ENCODE results near the gene CNGA2.

Gene CNGA2

GRCh38 chrX:151750511-151750910 lies 16.0 kb downstream of the CNGA2 start:
- no peak for DNase-seq (ENCODE audit: extremely low read depth in 1 of 2, low read depth in 1 of 2)

- no peak for DNase-seq (ENCODE audit: extremely low read depth in 1 of 2, low read depth in 1 of 2)
Observed at GRCh38 chrX:151752847-151753246, 18.3 kb downstream of the CNGA2 start.

GRCh38 chrX:151753313-151754046 lies 18.9 kb downstream of the CNGA2 start:
- DNase-seq (ENCODE audit: extremely low read depth in 1 of 2, low read depth in 1 of 2) = no peak

GRCh38 chrX:151754047-151754429 lies 19.5 kb downstream of the CNGA2 start:
- DNase-seq (ENCODE audit: extremely low read depth in 1 of 2, low read depth in 1 of 2) = no peak

GRCh38 chrX:151754641-151755215 lies 20.2 kb downstream of the CNGA2 start:
- DNase-seq (ENCODE audit: extremely low read depth in 1 of 2, low read depth in 1 of 2) = no peak

GRCh38 chrX:151759041-151759708 lies 24.6 kb downstream of the CNGA2 start:
- DNase-seq (ENCODE audit: extremely low read depth in 1 of 2, low read depth in 1 of 2) = no peak

- no peak for DNase-seq (ENCODE audit: extremely low read depth in 1 of 2, low read depth in 1 of 2)
Observed at GRCh38 chrX:151762802-151763201, 28.3 kb downstream of the CNGA2 start.

GRCh38 chrX:151763711-151764110 lies 29.2 kb downstream of the CNGA2 start:
- DNase-seq (ENCODE audit: extremely low read depth in 1 of 2, low read depth in 1 of 2) = no peak

- DNase-seq (ENCODE audit: extremely low read depth in 1 of 2, low read depth in 1 of 2) = no peak
Observed at GRCh38 chrX:151765026-151765425, 30.5 kb downstream of the CNGA2 start.

- no peak for DNase-seq (ENCODE audit: extremely low read depth in 1 of 2, low read depth in 1 of 2)
Observed at GRCh38 chrX:151771726-151772125, 37.2 kb downstream of the CNGA2 start.

GRCh38 chrX:151773434-151773833 lies 38.9 kb downstream of the CNGA2 start:
- DNase-seq (ENCODE audit: extremely low read depth in 1 of 2, low read depth in 1 of 2) = no peak

GRCh38 chrX:151774421-151774820 lies 39.9 kb downstream of the CNGA2 start:
- no peak for DNase-seq (ENCODE audit: extremely low read depth in 1 of 2, low read depth in 1 of 2)

GRCh38 chrX:151776181-151776731 lies 41.7 kb downstream of the CNGA2 start:
- DNase-seq (ENCODE audit: extremely low read depth in 1 of 2, low read depth in 1 of 2) = no peak

- no peak for DNase-seq (ENCODE audit: extremely low read depth in 1 of 2, low read depth in 1 of 2)
Observed at GRCh38 chrX:151776936-151777335, 42.4 kb downstream of the CNGA2 start.

- no peak for DNase-seq (ENCODE audit: extremely low read depth in 1 of 2, low read depth in 1 of 2)
Observed at GRCh38 chrX:151779258-151779657, 44.7 kb downstream of the CNGA2 start.

- no peak for DNase-seq (ENCODE audit: extremely low read depth in 1 of 2, low read depth in 1 of 2)
Observed at GRCh38 chrX:151780621-151781020, 46.1 kb downstream of the CNGA2 start.

- no peak for DNase-seq (ENCODE audit: extremely low read depth in 1 of 2, low read depth in 1 of 2)
Observed at GRCh38 chrX:151789179-151789800, 54.7 kb downstream of the CNGA2 start.

- no peak for DNase-seq (ENCODE audit: extremely low read depth in 1 of 2, low read depth in 1 of 2)
Observed at GRCh38 chrX:151790481-151791160, 56.1 kb downstream of the CNGA2 start.

- DNase-seq (ENCODE audit: extremely low read depth in 1 of 2, low read depth in 1 of 2) = no peak
Observed at GRCh38 chrX:151791961-151792360, 57.4 kb downstream of the CNGA2 start.

- DNase-seq (ENCODE audit: extremely low read depth in 1 of 2, low read depth in 1 of 2) = no peak
Observed at GRCh38 chrX:151792505-151792904, 58.0 kb downstream of the CNGA2 start.

- no peak for DNase-seq (ENCODE audit: extremely low read depth in 1 of 2, low read depth in 1 of 2)
Observed at GRCh38 chrX:151793886-151794285, 59.3 kb downstream of the CNGA2 start.

Measured in stimulated activated CD8-positive, alpha-beta memory T cell treated with anti-CD3 and anti-CD28 coated beads, Interleukin-7, amount 100 ng/mL, for 48 hours (primary cell).